ENCODE measurements around the gene FMN1. TPM values are rescaled to one million over a fixed set of nuclear protein-coding genes. Genes with fewer than 3 reads are reported as not detected.

FMN1 gene
- total RNA-seq, 1 experiment from 2014 or later, result 4.5 TPM

DNA sequence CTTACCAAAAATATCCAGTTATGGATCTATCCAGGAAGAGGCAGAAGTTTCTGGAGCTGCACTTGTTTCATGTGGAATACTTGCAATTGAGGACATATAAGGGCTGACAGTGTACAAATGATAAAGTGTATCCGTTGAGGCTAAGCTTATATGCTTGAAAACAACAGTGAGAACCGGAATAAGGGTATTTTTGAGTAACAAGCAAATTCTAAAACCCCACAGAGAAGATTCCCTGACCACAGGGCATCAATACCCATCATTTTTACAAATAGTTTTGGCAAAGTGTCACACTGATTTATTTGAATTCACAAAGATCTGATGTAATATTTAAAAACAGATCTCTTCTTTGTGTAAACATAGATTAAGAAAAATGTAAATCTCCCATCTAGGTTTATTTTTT is 208.4 kb downstream of the FMN1 start:
- H3K9me3 Mint-ChIP-seq, result no peaks in the 10 kb centered on the region
- H3K27ac Mint-ChIP-seq, result no peak overlapping the region
- no peaks in the 10 kb centered on the region for H3K27me3 Mint-ChIP-seq (ENCODE audit: low read depth)
- DNase-seq (ENCODE audit: low spot score) (no peak), ATAC-seq (no peak)
- no peak overlapping the region for H3K4me3 Mint-ChIP-seq
- POLR2A ChIA-PET, result no interaction called here
- no peak for TF ChIP-seq GTF2I (CRISPR knock-in tag; conservative IDR thresholded peaks at IDR 0.05)
- TF ChIP-seq ZNF232 (CRISPR knock-in tag; IDR thresholded peaks at IDR 0.05), result no peak
- no peak for TF ChIP-seq GABPB1 (CRISPR knock-in tag; IDR thresholded peaks at IDR 0.05)
- TF ChIP-seq ELF4 (CRISPR knock-in tag; IDR thresholded peaks at IDR 0.05; ENCODE audit: low read depth), result no peak
- no peak for TF ChIP-seq ZNF219 (CRISPR knock-in tag; IDR thresholded peaks at IDR 0.05; ENCODE audit: borderline replicate concordance)
- no peak for TF ChIP-seq ATF1 (CRISPR knock-in tag; IDR thresholded peaks at IDR 0.05)
- TF ChIP-seq SMAD4 (CRISPR knock-in tag; IDR thresholded peaks at IDR 0.05), result no peak
- no peak for TF ChIP-seq ZNF396 (CRISPR knock-in tag; IDR thresholded peaks at IDR 0.05; ENCODE audit: borderline replicate concordance)
- TF ChIP-seq JUN (CRISPR knock-in tag; IDR thresholded peaks at IDR 0.05), result no peak
- TF ChIP-seq, protein P1, sequence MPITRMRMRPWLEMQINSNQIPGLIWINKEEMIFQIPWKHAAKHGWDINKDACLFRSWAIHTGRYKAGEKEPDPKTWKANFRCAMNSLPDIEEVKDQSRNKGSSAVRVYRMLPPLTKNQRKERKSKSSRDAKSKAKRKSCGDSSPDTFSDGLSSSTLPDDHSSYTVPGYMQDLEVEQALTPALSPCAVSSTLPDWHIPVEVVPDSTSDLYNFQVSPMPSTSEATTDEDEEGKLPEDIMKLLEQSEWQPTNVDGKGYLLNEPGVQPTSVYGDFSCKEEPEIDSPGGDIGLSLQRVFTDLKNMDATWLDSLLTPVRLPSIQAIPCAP (CRISPR knock-in tag; IDR thresholded peaks at IDR 0.05), result no peak
- TF ChIP-seq, protein P2, sequence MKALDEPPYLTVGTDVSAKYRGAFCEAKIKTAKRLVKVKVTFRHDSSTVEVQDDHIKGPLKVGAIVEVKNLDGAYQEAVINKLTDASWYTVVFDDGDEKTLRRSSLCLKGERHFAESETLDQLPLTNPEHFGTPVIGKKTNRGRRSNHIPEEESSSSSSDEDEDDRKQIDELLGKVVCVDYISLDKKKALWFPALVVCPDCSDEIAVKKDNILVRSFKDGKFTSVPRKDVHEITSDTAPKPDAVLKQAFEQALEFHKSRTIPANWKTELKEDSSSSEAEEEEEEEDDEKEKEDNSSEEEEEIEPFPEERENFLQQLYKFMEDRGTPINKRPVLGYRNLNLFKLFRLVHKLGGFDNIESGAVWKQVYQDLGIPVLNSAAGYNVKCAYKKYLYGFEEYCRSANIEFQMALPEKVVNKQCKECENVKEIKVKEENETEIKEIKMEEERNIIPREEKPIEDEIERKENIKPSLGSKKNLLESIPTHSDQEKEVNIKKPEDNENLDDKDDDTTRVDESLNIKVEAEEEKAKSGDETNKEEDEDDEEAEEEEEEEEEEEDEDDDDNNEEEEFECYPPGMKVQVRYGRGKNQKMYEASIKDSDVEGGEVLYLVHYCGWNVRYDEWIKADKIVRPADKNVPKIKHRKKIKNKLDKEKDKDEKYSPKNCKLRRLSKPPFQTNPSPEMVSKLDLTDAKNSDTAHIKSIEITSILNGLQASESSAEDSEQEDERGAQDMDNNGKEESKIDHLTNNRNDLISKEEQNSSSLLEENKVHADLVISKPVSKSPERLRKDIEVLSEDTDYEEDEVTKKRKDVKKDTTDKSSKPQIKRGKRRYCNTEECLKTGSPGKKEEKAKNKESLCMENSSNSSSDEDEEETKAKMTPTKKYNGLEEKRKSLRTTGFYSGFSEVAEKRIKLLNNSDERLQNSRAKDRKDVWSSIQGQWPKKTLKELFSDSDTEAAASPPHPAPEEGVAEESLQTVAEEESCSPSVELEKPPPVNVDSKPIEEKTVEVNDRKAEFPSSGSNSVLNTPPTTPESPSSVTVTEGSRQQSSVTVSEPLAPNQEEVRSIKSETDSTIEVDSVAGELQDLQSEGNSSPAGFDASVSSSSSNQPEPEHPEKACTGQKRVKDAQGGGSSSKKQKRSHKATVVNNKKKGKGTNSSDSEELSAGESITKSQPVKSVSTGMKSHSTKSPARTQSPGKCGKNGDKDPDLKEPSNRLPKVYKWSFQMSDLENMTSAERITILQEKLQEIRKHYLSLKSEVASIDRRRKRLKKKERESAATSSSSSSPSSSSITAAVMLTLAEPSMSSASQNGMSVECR (CRISPR knock-in tag; IDR thresholded peaks at IDR 0.05; ENCODE audit: borderline replicate concordance), result no peak
- no peak for TF ChIP-seq RELA (CRISPR knock-in tag; IDR thresholded peaks at IDR 0.05; ENCODE audit: borderline replicate concordance)
- TF ChIP-seq ESRRA (CRISPR knock-in tag; IDR thresholded peaks at IDR 0.05; ENCODE audit: borderline replicate concordance), result no peak
- TF ChIP-seq, protein P3, sequence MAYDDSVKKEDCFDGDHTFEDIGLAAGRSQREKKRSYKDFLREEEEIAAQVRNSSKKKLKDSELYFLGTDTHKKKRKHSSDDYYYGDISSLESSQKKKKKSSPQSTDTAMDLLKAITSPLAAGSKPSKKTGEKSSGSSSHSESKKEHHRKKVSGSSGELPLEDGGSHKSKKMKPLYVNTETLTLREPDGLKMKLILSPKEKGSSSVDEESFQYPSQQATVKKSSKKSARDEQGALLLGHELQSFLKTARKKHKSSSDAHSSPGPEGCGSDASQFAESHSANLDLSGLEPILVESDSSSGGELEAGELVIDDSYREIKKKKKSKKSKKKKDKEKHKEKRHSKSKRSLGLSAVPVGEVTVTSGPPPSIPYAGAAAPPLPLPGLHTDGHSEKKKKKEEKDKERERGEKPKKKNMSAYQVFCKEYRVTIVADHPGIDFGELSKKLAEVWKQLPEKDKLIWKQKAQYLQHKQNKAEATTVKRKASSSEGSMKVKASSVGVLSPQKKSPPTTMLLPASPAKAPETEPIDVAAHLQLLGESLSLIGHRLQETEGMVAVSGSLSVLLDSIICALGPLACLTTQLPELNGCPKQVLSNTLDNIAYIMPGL (CRISPR knock-in tag; IDR thresholded peaks at IDR 0.05), result no peak
- TF ChIP-seq TP53 (CRISPR knock-in tag; IDR thresholded peaks at IDR 0.05), result no peak
- no peak for TF ChIP-seq ZNF138 (CRISPR knock-in tag; conservative IDR thresholded peaks at IDR 0.05)
- TF ChIP-seq, protein P4, sequence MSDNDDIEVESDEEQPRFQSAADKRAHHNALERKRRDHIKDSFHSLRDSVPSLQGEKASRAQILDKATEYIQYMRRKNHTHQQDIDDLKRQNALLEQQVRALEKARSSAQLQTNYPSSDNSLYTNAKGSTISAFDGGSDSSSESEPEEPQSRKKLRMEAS (CRISPR knock-in tag; IDR thresholded peaks at IDR 0.05), result no peak
- no peak for TF ChIP-seq ZNF263 (CRISPR knock-in tag; IDR thresholded peaks at IDR 0.05; ENCODE audit: low read depth)
- TF ChIP-seq CREB1 (CRISPR knock-in tag; IDR thresholded peaks at IDR 0.05), result no peak
- no peaks in the 10 kb centered on the region for H3K4me1 Mint-ChIP-seq
- H3K36me3 Mint-ChIP-seq, result no peaks in the 10 kb centered on the region
- CTCF ChIA-PET, result no interaction called here

DNA sequence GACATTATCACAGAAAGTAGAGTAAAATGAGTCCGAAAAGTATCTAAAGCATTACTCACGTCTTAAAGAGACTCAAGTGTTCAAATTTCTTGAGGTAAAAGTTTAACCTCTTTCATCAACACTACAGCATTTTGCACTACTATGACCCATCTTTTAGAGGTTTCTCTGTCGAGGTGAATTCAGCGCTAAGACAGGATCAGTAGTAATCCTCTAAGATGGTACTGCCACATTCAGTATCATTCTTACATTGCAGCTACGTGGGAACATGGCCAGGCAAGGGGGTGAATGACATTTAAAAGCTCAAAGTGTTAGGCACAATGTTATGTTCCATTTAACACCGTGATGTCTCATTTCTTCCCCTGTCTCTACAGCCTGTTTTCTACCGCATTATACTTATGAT is 210.8 kb downstream of the FMN1 start:
- no peaks in the 10 kb centered on the region for H3K27me3 Mint-ChIP-seq (ENCODE audit: low read depth)
- no peaks in the 10 kb centered on the region for H3K36me3 Mint-ChIP-seq
- no peak for DNase-seq (ENCODE audit: low spot score)
- no peak for ATAC-seq
- H3K9me3 Mint-ChIP-seq, result no peaks in the 10 kb centered on the region
- no peaks in the 10 kb centered on the region for H3K4me1 Mint-ChIP-seq
- no peak overlapping the region for H3K4me3 Mint-ChIP-seq
- ChIA-PET POLR2A (no interaction called here), CTCF (interaction anchor here (2.3 kb wide), 1 partner anchor 10 kb away, joined by 12 read pairs; no protein-coding TSS in a partner anchor)
- H3K27ac Mint-ChIP-seq, result no peak overlapping the region
- TF ChIP-seq FOXK1 (CRISPR knock-in tag; IDR thresholded peaks at IDR 0.05), result no peak
- no peak for TF ChIP-seq ZNF396 (CRISPR knock-in tag; IDR thresholded peaks at IDR 0.05; ENCODE audit: borderline replicate concordance)
- TF ChIP-seq ETV6 (CRISPR knock-in tag; IDR thresholded peaks at IDR 0.05), result no peak
- TF ChIP-seq, protein P5, sequence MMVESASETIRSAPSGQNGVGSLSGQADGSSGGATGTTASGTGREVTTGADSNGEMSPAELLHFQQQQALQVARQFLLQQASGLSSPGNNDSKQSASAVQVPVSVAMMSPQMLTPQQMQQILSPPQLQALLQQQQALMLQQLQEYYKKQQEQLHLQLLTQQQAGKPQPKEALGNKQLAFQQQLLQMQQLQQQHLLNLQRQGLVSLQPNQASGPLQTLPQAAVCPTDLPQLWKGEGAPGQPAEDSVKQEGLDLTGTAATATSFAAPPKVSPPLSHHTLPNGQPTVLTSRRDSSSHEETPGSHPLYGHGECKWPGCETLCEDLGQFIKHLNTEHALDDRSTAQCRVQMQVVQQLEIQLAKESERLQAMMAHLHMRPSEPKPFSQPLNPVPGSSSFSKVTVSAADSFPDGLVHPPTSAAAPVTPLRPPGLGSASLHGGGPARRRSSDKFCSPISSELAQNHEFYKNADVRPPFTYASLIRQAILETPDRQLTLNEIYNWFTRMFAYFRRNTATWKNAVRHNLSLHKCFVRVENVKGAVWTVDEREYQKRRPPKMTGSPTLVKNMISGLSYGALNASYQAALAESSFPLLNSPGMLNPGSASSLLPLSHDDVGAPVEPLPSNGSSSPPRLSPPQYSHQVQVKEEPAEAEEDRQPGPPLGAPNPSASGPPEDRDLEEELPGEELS (CRISPR knock-in tag; IDR thresholded peaks at IDR 0.05), result no peak
